Measurements from ENCODE around the gene PARD6G.

The PARD6G gene

DNA sequence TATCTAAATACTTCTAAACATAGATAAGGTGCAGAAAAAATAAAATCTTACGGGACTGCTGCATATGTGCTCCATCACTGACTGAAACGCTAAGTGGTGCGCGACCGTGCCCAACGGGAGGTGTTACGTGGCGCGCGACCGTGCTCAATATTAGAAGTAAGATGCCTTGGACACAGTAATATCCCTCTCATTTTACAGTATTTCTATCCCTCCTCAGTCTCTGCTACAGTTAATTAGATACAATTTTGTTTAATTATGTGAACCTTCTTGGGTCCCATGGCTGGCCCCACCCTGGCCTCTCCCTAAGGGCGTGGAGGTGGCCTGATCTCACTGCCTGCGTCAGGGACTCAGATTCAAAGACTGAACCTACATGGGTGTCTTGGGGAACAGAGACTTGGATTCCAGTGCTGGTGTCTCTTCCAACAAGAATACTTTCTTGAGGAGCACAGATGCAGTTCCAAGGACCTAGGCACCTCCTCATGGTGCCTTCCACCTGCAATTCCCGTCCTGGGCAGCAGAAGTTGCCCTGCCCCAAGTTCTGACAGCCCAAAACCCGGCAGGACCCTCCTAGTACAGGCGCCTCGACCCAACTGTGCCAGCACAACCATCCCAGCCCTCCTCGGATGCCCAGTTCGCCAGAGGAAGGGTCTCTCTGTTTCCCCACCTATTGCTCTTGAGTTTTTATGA, 59.2 kb downstream of the PARD6G start:
- no peak for DNase-seq

GRCh38 chr18:80185545-80185944, 61.8 kb downstream of the PARD6G start:
- no peak for DNase-seq

DNA sequence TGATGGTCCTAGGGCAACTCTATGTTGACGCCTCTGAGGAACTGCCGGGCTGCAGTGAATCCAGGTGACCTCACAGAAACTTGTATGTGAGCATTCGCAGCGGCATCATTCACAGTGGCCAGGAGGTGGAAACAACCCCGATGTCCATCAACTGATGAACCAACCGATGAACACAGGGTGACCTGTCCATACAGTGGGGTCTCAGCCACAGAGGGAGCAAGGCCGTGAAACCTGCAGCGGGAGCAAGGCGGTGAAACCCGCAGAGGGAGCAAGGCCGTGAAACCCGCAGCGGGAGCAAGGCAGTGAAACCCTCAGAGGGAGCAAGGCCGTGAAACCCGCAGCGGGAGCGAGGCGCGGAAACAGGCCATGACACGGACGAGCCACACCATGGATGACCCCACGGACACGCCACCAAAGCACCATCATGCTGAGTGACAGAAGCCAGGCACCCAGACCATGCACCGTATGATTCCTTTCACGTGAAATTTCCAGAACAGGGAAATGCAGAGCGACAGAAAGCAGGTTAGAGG, 63.0 kb downstream of the PARD6G start:
- no peak for DNase-seq

DNA sequence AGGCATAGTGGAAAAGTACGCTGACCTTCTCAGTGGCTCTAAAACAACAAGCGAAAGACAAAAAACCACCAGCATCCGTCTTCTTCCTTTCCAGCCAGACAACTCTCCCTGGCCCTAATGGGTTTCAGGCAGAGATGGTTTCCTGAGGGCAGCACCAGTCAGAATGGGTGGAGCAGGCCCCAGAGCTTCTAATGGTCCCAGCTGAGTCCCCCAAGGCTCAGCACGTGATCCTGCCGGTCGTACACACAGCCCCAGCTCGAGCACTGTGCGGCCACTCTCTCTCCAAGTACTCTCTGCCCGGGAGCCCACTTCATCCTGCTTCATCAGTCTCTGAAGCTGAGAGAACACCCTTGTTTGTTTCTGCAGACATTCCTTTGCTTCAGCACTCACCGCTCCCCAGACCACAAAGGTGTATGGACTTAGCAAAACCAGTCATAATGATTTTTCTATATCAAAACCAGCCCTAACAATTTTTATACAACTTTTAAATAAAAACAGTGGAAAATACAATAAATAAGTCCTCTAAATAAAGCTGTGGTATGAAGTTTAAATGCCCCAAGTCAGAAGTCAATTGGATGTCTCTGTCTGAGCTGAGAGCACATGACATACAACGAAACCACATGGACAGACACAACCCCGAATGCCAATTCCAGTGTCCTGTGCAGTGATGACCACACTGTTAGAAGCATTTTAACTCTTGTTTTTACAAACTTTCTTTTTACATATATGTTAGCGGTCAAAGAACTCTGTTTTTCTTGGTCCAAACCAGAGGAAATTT, 63.9 kb downstream of the PARD6G start:
- no peak for DNase-seq

DNA sequence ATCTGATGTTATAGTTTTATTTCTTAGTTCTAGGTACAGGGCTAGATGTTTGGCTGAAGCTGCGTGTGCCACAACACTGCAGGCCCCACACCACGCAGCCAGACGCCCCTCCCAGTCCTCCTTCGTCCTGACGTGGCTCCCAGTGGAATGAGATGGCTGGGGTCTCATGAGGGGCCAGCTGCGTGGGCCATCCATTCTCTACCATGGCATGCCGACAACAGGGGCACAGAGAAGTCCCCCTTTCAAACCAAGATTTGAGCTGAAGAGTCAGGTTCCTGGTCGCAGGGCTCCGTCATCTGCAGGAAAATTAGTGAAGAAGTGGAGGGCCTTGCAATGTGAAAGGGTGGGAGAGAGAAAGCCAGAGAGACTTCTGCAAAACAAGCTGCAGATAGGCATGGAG, 64.5 kb downstream of the PARD6G start:
- DNase-seq = no peak

- DNase-seq = no peak
These were observed 65.5 kb downstream of the PARD6G start for GRCh38 chr18:80181642-80182461.

GRCh38 chr18:80180778-80181564, 66.3 kb downstream of the PARD6G start:
- DNase-seq = no peak

- no peak for DNase-seq
These were observed 67.3 kb downstream of the PARD6G start for GRCh38 chr18:80179857-80180558.

DNA sequence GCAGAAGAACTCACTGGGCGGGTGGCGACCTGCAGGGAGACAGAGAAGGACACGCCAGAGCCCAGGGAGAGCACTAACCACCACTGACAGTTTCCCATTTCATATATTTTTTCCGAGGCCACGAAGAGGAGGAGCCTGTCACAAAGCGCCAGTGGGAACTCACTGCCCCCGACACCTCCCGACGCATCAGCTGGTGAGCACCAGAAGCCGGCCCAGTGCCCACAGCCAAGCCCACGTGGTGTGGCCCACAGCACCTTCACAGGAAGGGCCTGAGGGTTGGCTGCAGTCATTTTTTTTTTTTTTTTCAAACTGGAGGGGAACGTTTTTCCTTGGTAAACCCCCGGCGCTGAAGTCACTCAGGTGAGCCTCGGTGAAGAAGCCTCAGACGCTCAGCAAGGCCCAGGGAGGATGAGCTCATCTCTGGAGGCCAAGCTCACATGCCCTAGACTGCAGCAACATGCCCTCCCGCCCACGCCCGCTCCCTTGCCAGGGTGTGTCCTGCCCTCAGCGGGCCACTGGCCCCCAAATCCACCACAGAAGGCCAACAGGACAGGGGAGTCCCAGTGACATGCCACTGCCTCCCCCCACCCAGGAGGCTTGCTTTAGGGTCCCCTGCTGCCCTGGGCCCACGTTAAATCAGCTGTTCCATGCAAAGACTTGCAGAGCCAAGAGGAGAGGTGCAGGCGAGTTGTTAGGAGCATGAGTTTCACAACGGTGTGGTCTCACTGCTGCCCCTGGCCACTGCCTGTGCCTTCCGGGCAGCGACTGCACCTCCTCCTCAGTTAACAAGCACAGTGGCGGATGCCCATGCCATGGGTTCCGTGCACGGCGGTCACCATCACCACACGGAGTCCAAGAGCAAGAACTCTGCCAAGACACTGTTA, 68.1 kb downstream of the PARD6G start:
- no peak for DNase-seq

DNA sequence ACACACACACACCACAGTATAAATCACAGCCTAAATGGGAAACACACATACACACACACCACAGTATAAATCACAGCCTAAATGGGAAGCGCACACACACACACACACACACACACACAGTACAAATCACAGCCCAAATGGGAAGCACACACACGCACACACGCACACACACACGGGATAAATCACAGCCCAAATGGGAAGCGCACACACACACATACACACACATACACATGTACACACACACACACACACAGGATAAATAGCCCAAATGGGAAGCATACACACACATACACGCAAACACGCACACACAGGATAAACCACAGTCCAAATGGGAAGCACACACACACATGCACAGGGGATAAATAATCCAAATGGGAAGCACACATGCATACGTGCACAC, 70.2 kb downstream of the PARD6G start:
- DNase-seq = no peak

- no peak for DNase-seq
These were observed 70.8 kb downstream of the PARD6G start for GRCh38 chr18:80176334-80177073.

DNA sequence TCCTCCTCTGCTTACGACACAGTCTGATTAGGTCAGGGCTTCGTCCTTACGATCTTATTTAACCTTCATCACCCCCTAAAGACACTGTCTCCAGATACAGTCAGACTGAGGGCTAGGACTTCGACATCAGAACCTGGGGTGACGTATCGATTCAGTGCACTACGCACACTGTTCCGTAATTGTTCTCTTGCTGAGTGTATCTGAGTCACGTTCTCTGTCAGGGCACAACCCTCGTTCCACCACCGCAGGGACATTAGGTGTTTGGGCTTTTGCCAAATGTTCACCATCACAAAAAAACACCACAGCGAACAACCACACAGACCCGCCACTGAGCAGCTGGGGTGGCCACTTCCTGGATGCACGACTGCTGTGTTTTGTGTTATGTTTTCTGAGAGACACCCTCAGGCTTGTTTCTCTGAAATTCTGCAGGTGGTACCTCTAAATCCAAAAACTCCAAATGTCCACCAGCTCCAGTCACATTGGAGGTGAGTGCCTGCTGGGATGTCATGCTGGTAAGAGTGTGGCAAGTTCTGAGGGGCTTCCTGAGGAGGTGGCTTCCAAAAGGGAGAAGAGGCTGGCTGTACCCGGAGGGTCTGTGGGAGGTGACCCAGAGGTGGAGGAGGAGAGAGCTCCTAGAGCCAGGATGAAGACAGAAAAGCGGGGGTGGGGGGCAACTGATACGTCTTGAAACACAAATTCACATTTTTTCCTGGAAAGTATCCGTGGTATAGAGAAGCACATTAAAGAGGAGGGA, 71.7 kb downstream of the PARD6G start:
- DNase-seq = no peak

DNA sequence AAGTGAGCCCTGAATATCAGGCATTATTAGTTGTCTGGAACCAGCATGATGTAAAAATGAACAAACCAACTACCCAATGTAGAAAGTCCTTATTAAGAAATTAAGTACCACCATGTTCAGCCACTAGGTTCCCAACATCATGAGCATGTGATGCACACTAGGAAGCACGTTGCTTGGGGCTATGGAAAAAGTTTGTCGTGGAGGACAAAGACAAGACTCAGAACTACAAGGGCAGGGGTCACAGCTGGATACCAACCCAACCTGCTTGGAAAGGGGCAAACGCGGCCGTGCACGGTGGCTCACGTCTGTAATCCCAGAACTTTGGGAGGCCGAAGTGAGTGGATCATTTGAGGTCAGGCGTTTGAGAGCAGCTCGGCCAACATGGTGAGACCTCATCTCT, 74.3 kb downstream of the PARD6G start:
- DNase-seq = no peak

DNA sequence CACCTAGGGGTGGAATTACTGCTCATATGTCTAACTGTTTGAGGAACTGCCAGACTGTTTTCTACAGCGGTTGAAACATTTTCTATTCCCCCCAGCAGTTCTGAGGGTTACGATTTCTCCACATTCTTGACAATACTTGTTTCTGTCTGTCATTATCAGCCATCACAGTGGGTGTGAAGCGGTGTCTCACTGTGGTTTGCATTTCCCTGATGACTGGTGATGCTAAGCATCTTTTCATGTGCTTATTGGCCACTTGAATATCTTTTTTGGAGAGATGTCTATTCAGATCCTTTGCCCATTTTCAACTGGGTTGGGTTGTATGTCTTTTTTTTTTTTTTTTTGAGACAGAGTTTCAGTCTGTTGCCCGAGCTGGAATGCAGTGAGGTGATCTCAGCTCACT, 75.3 kb downstream of the PARD6G start:
- DNase-seq = no peak

DNA sequence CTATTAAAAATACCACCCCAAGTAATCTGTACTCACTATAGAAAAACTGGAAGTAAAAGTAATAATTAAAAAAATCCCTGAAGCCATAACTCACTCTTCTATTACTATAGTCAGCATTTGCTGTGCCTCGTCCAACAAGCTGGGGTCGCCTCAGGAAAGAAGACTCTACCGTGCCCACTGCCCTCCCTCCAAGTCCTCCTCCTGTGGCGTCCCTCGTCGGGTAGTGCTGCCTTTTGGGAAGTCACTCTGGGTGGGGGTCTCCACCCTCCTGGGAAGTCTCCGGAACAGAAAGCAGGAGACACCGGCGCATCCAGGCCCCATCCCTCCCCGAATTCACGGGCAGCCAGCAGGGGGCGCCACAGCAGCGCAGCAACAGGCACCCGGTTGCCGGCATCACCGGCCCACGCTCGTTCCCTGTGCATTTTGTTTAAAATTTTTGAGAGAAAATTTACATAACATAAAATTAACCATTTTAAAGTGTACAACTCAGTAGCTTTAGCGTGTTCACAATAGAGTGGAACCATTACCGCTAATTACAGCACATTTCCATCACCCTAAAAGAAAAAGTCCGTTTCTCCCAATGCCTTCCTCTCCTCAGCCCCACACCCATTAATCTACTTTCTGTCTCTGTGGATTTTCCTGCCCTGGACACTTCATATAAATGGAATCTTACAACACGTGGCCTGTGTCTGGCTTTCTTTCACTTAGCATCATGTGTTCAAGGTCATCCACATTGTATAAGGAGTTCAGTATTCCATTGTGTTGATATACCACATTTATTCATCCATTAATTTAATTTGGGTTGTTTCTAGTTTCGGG, 76.1 kb downstream of the PARD6G start:
- DNase-seq = peak; percentile 56

GRCh38 chr18:80170395-80171053, 76.8 kb downstream of the PARD6G start:
- DNase-seq = no peak

DNA sequence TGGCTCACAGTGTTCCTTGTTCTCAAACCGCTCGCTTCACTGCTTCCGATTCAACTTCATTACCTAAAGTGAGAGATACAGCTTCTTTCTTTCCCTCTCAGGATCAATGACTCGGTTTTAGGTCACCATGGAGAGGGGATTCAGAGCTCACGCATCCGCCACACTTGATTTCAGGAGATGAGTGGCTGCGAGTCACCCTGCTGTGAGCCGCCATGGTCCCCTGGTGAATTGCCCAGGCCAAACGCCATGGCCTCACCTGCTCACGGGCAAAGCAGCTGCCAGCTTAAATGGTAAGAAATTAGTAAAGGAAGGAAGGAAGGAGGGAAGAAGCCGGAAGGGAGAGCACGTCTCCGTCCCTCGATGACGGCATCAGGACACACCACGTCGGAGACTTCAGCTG, 77.7 kb downstream of the PARD6G start:
- DNase-seq = peak; percentile 46

GRCh38 chr18:80168982-80169381, 78.3 kb downstream of the PARD6G start:
- DNase-seq = no peak
